Neural progenitor cell (in vitro differentiated cells): Measurements from ENCODE around the gene ST7.

ENCODE experiments used
- CTCF ChIP-seq: fragments of 200-600 bp; sonication (generic); IDR thresholded peaks from 2 replicates; pipeline ENCODE4 v1.5.1; 2017; ENCODE audit warnings: antibody characterized with exemption, mild to moderate bottlenecking
- EZH2 ChIP-seq: fragments of 200-600 bp; sonication (generic); IDR thresholded peaks from 2 replicates; pipeline ENCODE4 v1.6.1; 2017; ENCODE audit warnings: antibody characterized with exemption, mild to moderate bottlenecking, moderate library complexity

GRCh38 chr7:116986611-116987565 is 33.6 kb downstream of the ST7 start:
- TF ChIP-seq CTCF, result no peak
- no peak for TF ChIP-seq EZH2
